ENCODE measurements around the gene GNG14. TPM values are rescaled to one million over a fixed set of nuclear protein-coding genes. Genes with fewer than 3 reads are reported as not detected.

GNG14 gene
- total and polyA plus RNA-seq, 2 experiments from 2014 or later: not detected

DNA sequence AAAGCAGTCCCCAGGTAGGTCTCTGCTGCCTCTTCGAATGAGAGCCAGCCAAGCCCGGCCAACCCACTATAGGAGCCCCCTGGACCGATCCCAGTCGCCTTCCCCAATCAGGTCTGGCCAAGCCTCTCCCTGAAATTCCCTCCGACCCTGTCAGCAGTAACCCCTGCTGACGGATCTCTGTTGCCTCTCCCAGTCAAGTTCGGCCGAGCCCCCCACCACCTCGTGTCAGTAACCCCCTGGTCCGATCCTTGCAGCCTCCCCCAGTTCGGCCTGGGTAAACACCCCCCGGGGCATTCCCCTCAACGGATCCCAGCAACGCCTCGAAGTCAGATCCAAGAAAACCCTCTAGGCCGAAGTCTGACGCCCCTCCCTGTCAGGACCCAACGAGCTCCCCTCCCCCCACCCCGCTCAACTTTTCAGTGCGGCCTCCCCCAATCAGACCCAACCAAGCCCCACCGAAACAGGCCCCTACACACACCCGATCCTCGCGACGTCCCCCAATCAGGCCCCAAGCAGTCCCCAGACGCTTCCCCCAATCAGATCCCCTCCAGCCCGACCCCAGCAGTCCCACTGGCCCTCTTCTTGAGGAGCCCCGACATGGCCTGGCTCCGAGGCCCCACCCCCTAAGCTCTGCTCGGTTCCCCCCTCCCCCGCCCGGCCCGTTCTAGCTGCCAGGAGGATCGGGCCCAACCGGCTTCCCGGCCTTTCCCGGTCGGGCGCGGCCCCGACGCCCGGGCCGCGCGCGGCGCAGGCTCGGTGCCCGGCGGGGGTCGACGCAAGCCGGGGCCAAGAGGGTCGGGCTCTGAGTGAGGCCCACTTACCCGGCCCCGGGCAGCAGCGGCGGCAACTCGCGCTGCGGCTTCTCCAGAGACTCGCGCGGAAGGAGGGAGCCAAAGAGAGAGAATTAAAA is 34.1 kb downstream of the GNG14 start:
- Histone ChIP-seq H3K36me3 (ENCODE audit: insufficient read depth) (peaks cover 11% of the 10 kb centered on the region; the same call in 1 of the 2 replicates), H3K4me3 (peak overlapping the region; percentile 80), H3K27ac (ENCODE audit: low read depth) (peak overlapping the region; percentile 96), H3K79me2 (replicated peaks; ENCODE audit: insufficient read depth) (peaks cover 71% of the 10 kb centered on the region), H2AFZ (no peak overlapping the region), H3K4me1 (ENCODE audit: insufficient read depth) (peaks cover 9% of the 10 kb centered on the region; the same call in 1 of the 2 replicates), H3K27me3 (ENCODE audit: insufficient read depth) (no peaks in the 10 kb centered on the region), H3K4me2 (peak overlapping the region; percentile 100), H3K9me2 (ENCODE audit: insufficient read depth) (no peaks in the 10 kb centered on the region), H3F3A (replicated peaks; ENCODE audit: low read depth) (peaks cover 36% of the 10 kb centered on the region), H4K20me1 (replicated peaks; ENCODE audit: insufficient read depth) (peaks cover 26% of the 10 kb centered on the region; the same call in 1 of the 2 replicates)
- no peaks in the 10 kb centered on the region for H3K9me3 Mint-ChIP-seq
- DNase-seq (ENCODE audit: low spot score): peak; percentile 93
- peak overlapping the region; percentile 95 for H3K27ac Mint-ChIP-seq
- peaks cover 14% of the 10 kb centered on the region for H3K4me1 Mint-ChIP-seq
- peaks cover 40% of the 10 kb centered on the region for H3K36me3 Mint-ChIP-seq (ENCODE audit: low read depth)
- peak; percentile 72 for ATAC-seq
- TF ChIP-seq EZH2 (IDR thresholded peaks at IDR 0.05; ENCODE audit: low read depth, unreplicated experiment) (no peak), ZNF114 (CRISPR knock-in tag; IDR thresholded peaks at IDR 0.05) (no peak), EZH2phosphoT487 (IDR thresholded peaks at IDR 0.05; ENCODE audit: unreplicated experiment) (no peak), CREB1 (CRISPR knock-in tag; IDR thresholded peaks at IDR 0.05; ENCODE audit: low read depth) (no peak), STAT1 (IDR thresholded peaks at IDR 0.05; ENCODE audit: unreplicated experiment) (no peak), ZNF462 (CRISPR knock-in tag; IDR thresholded peaks at IDR 0.05) (no peak), ZNF331 (CRISPR knock-in tag; IDR thresholded peaks at IDR 0.05; ENCODE audit: low read depth) (no peak), NANOG (IDR thresholded peaks at IDR 0.05; ENCODE audit: borderline replicate concordance) (no peak), CTCF (conservative IDR thresholded peaks at IDR 0.05; ENCODE audit: low read depth in 2 of 2) (no peak), JUNB (IDR thresholded peaks at IDR 0.05; ENCODE audit: unreplicated experiment) (no peak), POLR2AphosphoS5 (IDR thresholded peaks at IDR 0.05; ENCODE audit: low read depth) (no peak)
- TF ChIP-seq, protein P1, sequence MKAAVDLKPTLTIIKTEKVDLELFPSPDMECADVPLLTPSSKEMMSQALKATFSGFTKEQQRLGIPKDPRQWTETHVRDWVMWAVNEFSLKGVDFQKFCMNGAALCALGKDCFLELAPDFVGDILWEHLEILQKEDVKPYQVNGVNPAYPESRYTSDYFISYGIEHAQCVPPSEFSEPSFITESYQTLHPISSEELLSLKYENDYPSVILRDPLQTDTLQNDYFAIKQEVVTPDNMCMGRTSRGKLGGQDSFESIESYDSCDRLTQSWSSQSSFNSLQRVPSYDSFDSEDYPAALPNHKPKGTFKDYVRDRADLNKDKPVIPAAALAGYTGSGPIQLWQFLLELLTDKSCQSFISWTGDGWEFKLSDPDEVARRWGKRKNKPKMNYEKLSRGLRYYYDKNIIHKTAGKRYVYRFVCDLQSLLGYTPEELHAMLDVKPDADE (IDR thresholded peaks at IDR 0.05): no peak
- TF ChIP-seq, protein P2, sequence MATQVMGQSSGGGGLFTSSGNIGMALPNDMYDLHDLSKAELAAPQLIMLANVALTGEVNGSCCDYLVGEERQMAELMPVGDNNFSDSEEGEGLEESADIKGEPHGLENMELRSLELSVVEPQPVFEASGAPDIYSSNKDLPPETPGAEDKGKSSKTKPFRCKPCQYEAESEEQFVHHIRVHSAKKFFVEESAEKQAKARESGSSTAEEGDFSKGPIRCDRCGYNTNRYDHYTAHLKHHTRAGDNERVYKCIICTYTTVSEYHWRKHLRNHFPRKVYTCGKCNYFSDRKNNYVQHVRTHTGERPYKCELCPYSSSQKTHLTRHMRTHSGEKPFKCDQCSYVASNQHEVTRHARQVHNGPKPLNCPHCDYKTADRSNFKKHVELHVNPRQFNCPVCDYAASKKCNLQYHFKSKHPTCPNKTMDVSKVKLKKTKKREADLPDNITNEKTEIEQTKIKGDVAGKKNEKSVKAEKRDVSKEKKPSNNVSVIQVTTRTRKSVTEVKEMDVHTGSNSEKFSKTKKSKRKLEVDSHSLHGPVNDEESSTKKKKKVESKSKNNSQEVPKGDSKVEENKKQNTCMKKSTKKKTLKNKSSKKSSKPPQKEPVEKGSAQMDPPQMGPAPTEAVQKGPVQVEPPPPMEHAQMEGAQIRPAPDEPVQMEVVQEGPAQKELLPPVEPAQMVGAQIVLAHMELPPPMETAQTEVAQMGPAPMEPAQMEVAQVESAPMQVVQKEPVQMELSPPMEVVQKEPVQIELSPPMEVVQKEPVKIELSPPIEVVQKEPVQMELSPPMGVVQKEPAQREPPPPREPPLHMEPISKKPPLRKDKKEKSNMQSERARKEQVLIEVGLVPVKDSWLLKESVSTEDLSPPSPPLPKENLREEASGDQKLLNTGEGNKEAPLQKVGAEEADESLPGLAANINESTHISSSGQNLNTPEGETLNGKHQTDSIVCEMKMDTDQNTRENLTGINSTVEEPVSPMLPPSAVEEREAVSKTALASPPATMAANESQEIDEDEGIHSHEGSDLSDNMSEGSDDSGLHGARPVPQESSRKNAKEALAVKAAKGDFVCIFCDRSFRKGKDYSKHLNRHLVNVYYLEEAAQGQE (IDR thresholded peaks at IDR 0.05; ENCODE audit: unreplicated experiment): no peak
- H3K27me3 Mint-ChIP-seq (ENCODE audit: insufficient read depth, low read depth, poor library complexity): peaks cover 27% of the 10 kb centered on the region
- H3K4me3 Mint-ChIP-seq: peak overlapping the region; percentile 91

Data from GM23338 (cell line).